ENCODE data around the gene AKR1A1. TPM values are rescaled to one million over a fixed set of nuclear protein-coding genes. Genes with fewer than 3 reads are reported as not detected.
"Not testable (repeated sequence)": the region's sequence is repeated elsewhere in the genome, so short reads cannot be mapped to it uniquely, and the experiment has no call there.

AKR1A1 gene
- total RNA-seq, 2 donors from 2014 or later = 200 to 239 TPM

GRCh38 chr1:45589861-45590260, 39.2 kb downstream of the AKR1A1 start:
- Histone ChIP-seq H3K27ac (ENCODE audit: low read depth, low read length) (no peak overlapping the region), H3K9me3 (ENCODE audit: control insufficient read depth, low read length) (no peaks in the 10 kb centered on the region), H3K27me3 (ENCODE audit: control insufficient read depth, insufficient read depth, low read length, poor library complexity, severe bottlenecking) (no peaks in the 10 kb centered on the region), H3K36me3 (ENCODE audit: control insufficient read depth, insufficient read depth, low read length) (peaks cover 69% of the 10 kb centered on the region), H3K4me3 (ENCODE audit: low read length) (no peak overlapping the region), H3K9ac (ENCODE audit: extremely low read depth, low read length, poor library complexity, severe bottlenecking) (no peak overlapping the region), H3K4me1 (ENCODE audit: control insufficient read depth, insufficient read depth, low read length) (no peaks in the 10 kb centered on the region)
- no peaks in the 10 kb centered on the region for H3K27me3 Mint-ChIP-seq (ENCODE audit: insufficient read depth)
- H3K36me3 Mint-ChIP-seq (ENCODE audit: low read depth) = peaks cover 52% of the 10 kb centered on the region
- H3K9me3 Mint-ChIP-seq = no peaks in the 10 kb centered on the region
- H3K4me3 Mint-ChIP-seq = no peak overlapping the region
- whole genome bisulfite sequencing, 2 experiments (ENCODE audit: insufficient coverage in 1 of 2, insufficient read length in 1 of 2) = 94 to 100% methylated on average over 1 of the region's 1 CpG
- peaks cover 12% of the 10 kb centered on the region for H3K4me1 Mint-ChIP-seq
- no peak for TF ChIP-seq CTCF (conservative IDR thresholded peaks at IDR 0.05)
- no peak overlapping the region for H3K27ac Mint-ChIP-seq
- DNase-seq = no peak

- H3K27me3 Mint-ChIP-seq (ENCODE audit: insufficient read depth) = no peaks in the 10 kb centered on the region
- no peaks in the 10 kb centered on the region for H3K4me1 ChIP-seq (ENCODE audit: control insufficient read depth, insufficient read depth, low read length)
- H3K4me3 ChIP-seq (ENCODE audit: low read length) = no peak overlapping the region
- H3K4me1 Mint-ChIP-seq = peaks cover 5% of the 10 kb centered on the region
- H3K4me3 Mint-ChIP-seq = no peak overlapping the region
- H3K36me3 Mint-ChIP-seq (ENCODE audit: low read depth) = peaks cover 66% of the 10 kb centered on the region
- no peaks in the 10 kb centered on the region for H3K27me3 ChIP-seq (ENCODE audit: control insufficient read depth, insufficient read depth, low read length, poor library complexity, severe bottlenecking)
- H3K9me3 ChIP-seq (ENCODE audit: control insufficient read depth, low read length) = no peaks in the 10 kb centered on the region
- no peak overlapping the region for H3K27ac Mint-ChIP-seq
- no peak overlapping the region for H3K9ac ChIP-seq (ENCODE audit: extremely low read depth, low read length, poor library complexity, severe bottlenecking)
- 98 to 100% methylated on average over 2 to 4 of the region's 4 CpGs for WGBS, 2 experiments (ENCODE audit: insufficient coverage in 1 of 2, insufficient read length in 1 of 2)
- H3K36me3 ChIP-seq (ENCODE audit: control insufficient read depth, insufficient read depth, low read length) = peaks cover 90% of the 10 kb centered on the region
- no peak overlapping the region for H3K27ac ChIP-seq (ENCODE audit: low read depth, low read length)
- DNase-seq = no peak
- no peak for TF ChIP-seq CTCF (conservative IDR thresholded peaks at IDR 0.05)
- no peaks in the 10 kb centered on the region for H3K9me3 Mint-ChIP-seq
These were observed 43.8 kb downstream of the AKR1A1 start for GRCh38 chr1:45594412-45594811.

GRCh38 chr1:45596765-45597164, 46.1 kb downstream of the AKR1A1 start:
- H3K4me3 Mint-ChIP-seq; H3K27me3 Mint-ChIP-seq (ENCODE audit: insufficient read depth); H3K4me1 ChIP-seq (ENCODE audit: control insufficient read depth, insufficient read depth, low read length); H3K9me3 Mint-ChIP-seq; H3K9ac ChIP-seq (ENCODE audit: extremely low read depth, low read length, poor library complexity, severe bottlenecking); H3K4me3 ChIP-seq (ENCODE audit: low read length); H3K27ac ChIP-seq (ENCODE audit: low read depth, low read length); DNase-seq; H3K9me3 ChIP-seq (ENCODE audit: control insufficient read depth, low read length); H3K4me1 Mint-ChIP-seq; H3K27ac Mint-ChIP-seq; H3K27me3 ChIP-seq (ENCODE audit: control insufficient read depth, insufficient read depth, low read length, poor library complexity, severe bottlenecking): not testable (repeated sequence)
- WGBS, 2 experiments (ENCODE audit: insufficient coverage in 1 of 2, insufficient read length in 1 of 2) = 96 to 98% methylated on average over 8 of the region's 8 CpGs
- H3K36me3 ChIP-seq (ENCODE audit: control insufficient read depth, insufficient read depth, low read length) = peaks cover 79% of the 10 kb centered on the region
- H3K36me3 Mint-ChIP-seq (ENCODE audit: low read depth) = peaks cover 74% of the 10 kb centered on the region

- Histone ChIP-seq H3K4me3 (ENCODE audit: low read length) (no peak overlapping the region), H3K36me3 (ENCODE audit: control insufficient read depth, insufficient read depth, low read length) (peaks cover 78% of the 10 kb centered on the region), H3K9ac (ENCODE audit: extremely low read depth, low read length, poor library complexity, severe bottlenecking) (no peak overlapping the region), H3K9me3 (ENCODE audit: control insufficient read depth, low read length) (no peaks in the 10 kb centered on the region), H3K27me3 (ENCODE audit: control insufficient read depth, insufficient read depth, low read length, poor library complexity, severe bottlenecking) (no peaks in the 10 kb centered on the region), H3K27ac (ENCODE audit: low read depth, low read length) (no peak overlapping the region), H3K4me1 (ENCODE audit: control insufficient read depth, insufficient read depth, low read length) (no peaks in the 10 kb centered on the region)
- no peak overlapping the region for H3K27ac Mint-ChIP-seq
- 100% methylated on average over 1 to 2 of the region's 2 CpGs for WGBS, 2 experiments (ENCODE audit: insufficient coverage in 1 of 2, insufficient read length in 1 of 2)
- H3K36me3 Mint-ChIP-seq (ENCODE audit: low read depth) = peaks cover 73% of the 10 kb centered on the region
- TF ChIP-seq CTCF (conservative IDR thresholded peaks at IDR 0.05) = no peak
- no peaks in the 10 kb centered on the region for H3K9me3 Mint-ChIP-seq
- no peaks in the 10 kb centered on the region for H3K27me3 Mint-ChIP-seq (ENCODE audit: insufficient read depth)
- H3K4me1 Mint-ChIP-seq = peaks cover 2% of the 10 kb centered on the region
- no peak overlapping the region for H3K4me3 Mint-ChIP-seq
- no peak for DNase-seq
These were observed 53.6 kb downstream of the AKR1A1 start for GRCh38 chr1:45604239-45604638.
